K562 (cell line): ENCODE measurements around the gene MLH1. TPM values are rescaled to one million over a fixed set of nuclear protein-coding genes. Genes with fewer than 3 reads are reported as not detected.
A peak's percentile ranks its signal among the peaks of the same experiment; 100 is the strongest.

Experiments
- ATF2 ChIP-seq: sonication (generic); formaldehyde crosslinking; IDR thresholded peaks from 2 replicates; pipeline ENCODE4 v1.8.1; 2022; ENCODE audit warnings: missing genetic modification reagents
- BCOR ChIP-seq: fragments of 450-650 bp; IDR thresholded peaks from 2 replicates; pipeline ENCODE4 v1.6.1; 2016
- CHD1 ChIP-seq: fragments of 200-600 bp; sonication (generic); IDR thresholded peaks from one replicate; pipeline ENCODE4 v1.6.1; 2012; ENCODE audit warnings: mild to moderate bottlenecking, moderate library complexity, low read length, inconsistent platforms
- EGR1 ChIP-seq: fragments of 450-650 bp; conservative IDR thresholded peaks from 2 replicates; pipeline ENCODE4 v1.6.1; 2017; ENCODE audit warnings: mild to moderate bottlenecking
- HDAC8 ChIP-seq: fragments of 450-650 bp; IDR thresholded peaks from 2 replicates; pipeline ENCODE4 v1.6.1; 2016; ENCODE audit warnings: mild to moderate bottlenecking, missing genetic modification characterization, moderate library complexity, missing compliant biosample characterization
- JUN ChIP-seq, 2 experiments: sonication (generic) in 1 of 2; formaldehyde crosslinking in 1 of 2; IDR thresholded peaks; 2 replicates each; pipeline versions ENCODE4 v1.6.1 to v1.8.0; 2012 to 2022; ENCODE audit warnings: borderline replicate concordance in 2 of 2, mild to moderate bottlenecking in 2 of 2, improper control_type of control experiment in 1 of 2, low read depth in 1 of 2, low read length in 1 of 2, missing genetic modification reagents in 1 of 2
- MEIS2 ChIP-seq: fragments of 450-650 bp; IDR thresholded peaks from 2 replicates; pipeline ENCODE4 v1.6.1; 2014; ENCODE audit warnings: mild to moderate bottlenecking; ENCODE audit not compliant: partially characterized antibody
- SMARCE1 ChIP-seq: fragments of 450-650 bp; IDR thresholded peaks from 2 replicates; pipeline ENCODE4 v1.7.1; 2016; ENCODE audit warnings: mild to moderate bottlenecking
- SRSF9 ChIP-seq: fragments of 200-400 bp; formaldehyde crosslinking; IDR thresholded peaks from 2 replicates; pipeline ENCODE4 v1.6.1; 2017; ENCODE audit warnings: low read depth, low read length, borderline replicate concordance
- THAP12 ChIP-seq: fragments of 250-450 bp; sonication (Bioruptor Pico); IDR thresholded peaks from 2 replicates; pipeline ENCODE4 v1.9.0; 2021; ENCODE audit warnings: mild to moderate bottlenecking, inconsistent platforms
- TSHZ1 ChIP-seq: fragments of 250-450 bp; sonication (Bioruptor Pico); IDR thresholded peaks from 2 replicates; pipeline ENCODE4 v1.4.0; 2020; ENCODE audit warnings: mild to moderate bottlenecking, moderate library complexity
- ZFP1 ChIP-seq: fragments of 450-650 bp; formaldehyde crosslinking; IDR thresholded peaks from 2 replicates; pipeline ENCODE4 v1.4.0; 2020; ENCODE audit warnings: mild to moderate bottlenecking, mixed read lengths
- ZMIZ1 ChIP-seq, 2 experiments: fragments of 150-350 bp in 1 of 2; IDR thresholded peaks; 2 replicates each; pipeline ENCODE4 v1.6.1; 2012 to 2016; ENCODE audit warnings: low read depth in 2 of 2, low read length in 2 of 2, mild to moderate bottlenecking in 1 of 2, moderate library complexity in 1 of 2
- polyA plus RNA-seq, 8 experiments: library from polyadenylated mRNA; depleted of rRNA in 4 of 8; stranded (reverse) in 5 of 8; unstranded in 3 of 8; fragments of >200 nt; fragmentation: Nextera tagmentation in 2 of 8; fragmentation: Illumina TruSeq in 1 of 8; extraction: Ambion mirVana in 2 of 8; extraction: Trizol in 1 of 8; gene quantifications; 2 replicates each; pipeline versions ENCODE4 v1.2.1 to v1.2.3, GENCODE V29; 2011 to 2014; ENCODE audit warnings: inconsistent platforms in 1 of 8, missing spikeins in 1 of 8
- total RNA-seq, 7 experiments: library from RNA; depleted of rRNA in 6 of 7; stranded (reverse); fragments of >200 nt in 6 of 7; fragmentation: Illumina TruSeq in 2 of 7; extraction: Trizol in 2 of 7; gene quantifications; 2 replicates each; pipeline versions ENCODE4 v1.2.1 to v1.2.3, GENCODE V29; 2011 to 2021; ENCODE audit warnings: low replicate concordance in 1 of 7

Gene MLH1
- total and polyA plus RNA-seq, 9 of the 15 experiments (the other 6 are each of a cell fraction or from before 2014, with no cell fraction given) = 76.4 to 155 (median 117) TPM

- TF ChIP-seq SRSF9 (no peak), EGR1 (peak; percentile 95), ZMIZ1 (IDR thresholded peaks at IDR 0.05; ENCODE audit: low read depth in 2 of 2, low read length in 2 of 2) (0 out of 4 replicates have a peak, but pooled peaks of 1 of the 2 experiments have one; percentile 59), MEIS2 (peak; percentile 91), BCOR (no peak), JUN (IDR thresholded peaks at IDR 0.05; ENCODE audit: borderline replicate concordance, low read depth, low read length) (peak; percentile 88), JUN (CRISPR knock-in tag; IDR thresholded peaks at IDR 0.05; ENCODE audit: borderline replicate concordance) (no peak), HDAC8 (no peak), ZFP1 (CRISPR knock-in tag) (no peak), THAP12 (CRISPR knock-in tag) (no peak), CHD1 (no peak), TSHZ1 (CRISPR knock-in tag) (no peak), SMARCE1 (peak; percentile 88), ATF2 (CRISPR knock-in tag) (no peak)
Measured at GRCh38 chr3:36969540-36970432, 23.5 kb upstream of the MLH1 start (continued).
